Limb (tissue), 2 donors: ENCODE results near the gene NOSIP.

ENCODE experiments used
- DNase-seq, 2 donors: peaks; one replicate each; pipeline ENCODE4 v3.0.0-alpha.2; 2016; ENCODE audit errors: extremely low spot score in 2 of 2

NOSIP gene

DNA sequence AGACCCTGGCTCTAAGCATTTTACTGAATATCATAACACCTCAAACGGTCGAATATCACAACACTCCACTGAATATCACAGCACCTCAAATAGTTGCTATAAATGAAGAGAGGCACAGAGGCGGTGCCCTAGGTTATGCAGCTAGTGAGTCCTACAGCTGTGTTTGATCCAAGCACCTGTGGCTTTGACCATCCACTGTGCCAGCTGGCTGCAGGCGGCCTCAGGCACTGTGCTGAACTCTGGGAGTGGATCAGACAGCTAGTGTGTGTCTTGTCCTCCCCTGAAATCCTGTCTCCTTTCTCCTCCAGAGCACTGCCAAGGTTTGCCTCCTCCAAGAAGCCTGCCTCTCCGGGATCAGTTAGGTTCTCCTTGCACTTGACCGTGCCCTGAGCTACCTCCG lies 7.3 kb downstream of the NOSIP start:
- DNase-seq = no peak

GRCh38 chr19:49570997-49571676 lies 9.2 kb downstream of the NOSIP start:
- no peak for DNase-seq

- DNase-seq = peak; percentile 64 to 91
These were observed 10.1 kb downstream of the NOSIP start for GRCh38 chr19:49570138-49570856.

DNA sequence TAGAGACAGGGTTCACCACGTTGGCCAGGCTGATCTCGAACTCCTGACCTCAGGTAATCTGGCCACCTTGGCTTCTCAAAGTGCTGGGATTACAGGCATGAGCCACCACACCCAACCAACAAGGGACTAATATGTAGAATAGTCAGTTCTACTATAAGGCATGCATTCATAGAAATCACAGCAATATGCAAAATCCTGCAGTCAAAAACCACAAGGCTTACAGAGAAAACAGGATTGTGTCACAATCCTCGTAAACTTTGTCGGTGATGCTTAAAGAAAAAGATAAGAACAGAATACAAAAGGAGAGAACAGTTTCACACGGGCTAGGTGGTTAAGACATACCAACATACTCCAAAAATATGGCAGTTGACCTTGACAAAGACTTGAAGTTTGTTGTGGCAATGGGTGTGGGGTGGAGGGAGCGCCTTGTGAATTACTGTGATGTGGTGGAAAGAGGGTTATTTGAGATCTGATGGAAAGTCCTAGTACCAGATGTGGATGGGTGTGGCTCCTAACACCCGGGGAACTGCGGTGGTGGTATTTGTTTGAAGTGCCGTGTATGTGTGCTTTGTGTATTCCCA lies 12.4 kb downstream of the NOSIP start:
- no peak for DNase-seq

DNA sequence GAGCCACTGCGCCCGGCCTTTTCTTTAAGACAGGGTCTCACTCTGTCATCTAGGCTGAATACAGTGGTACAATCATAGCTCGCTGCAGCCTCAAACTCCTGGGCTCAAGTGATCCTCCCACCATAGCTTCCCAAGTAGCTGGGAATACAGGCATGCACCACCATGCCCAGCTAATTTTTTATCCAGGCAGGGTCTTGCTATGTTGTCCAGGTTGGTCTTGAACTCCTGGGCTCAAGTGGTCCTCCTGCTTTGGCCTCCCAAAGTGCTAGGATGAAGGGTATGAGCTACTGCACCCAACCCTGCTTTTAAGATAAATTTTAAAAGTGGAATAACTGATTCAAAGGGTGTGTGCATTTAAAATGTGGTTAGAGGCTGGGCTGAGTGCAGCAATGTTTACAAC lies 14.1 kb downstream of the NOSIP start:
- no peak for DNase-seq

DNA sequence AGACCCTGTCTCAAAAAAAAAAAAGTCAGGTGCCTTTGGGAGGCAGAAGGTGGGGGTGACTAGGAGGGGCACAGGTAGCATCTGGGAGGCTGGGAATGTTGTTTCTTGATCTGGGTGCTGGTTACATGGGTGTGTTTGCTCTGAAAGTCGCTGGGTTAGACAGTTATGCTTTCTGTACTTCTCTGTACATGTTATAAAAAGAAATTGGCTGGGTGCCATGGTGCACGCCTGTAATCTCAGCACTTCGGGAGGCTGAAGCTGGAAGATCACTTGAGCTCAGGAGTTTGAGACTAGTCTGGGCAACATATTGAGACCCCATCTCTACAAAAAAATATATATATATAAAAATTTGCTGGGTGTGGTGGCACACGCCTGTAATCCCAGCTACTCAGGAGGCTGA lies 15.1 kb downstream of the NOSIP start:
- no peak for DNase-seq

DNA sequence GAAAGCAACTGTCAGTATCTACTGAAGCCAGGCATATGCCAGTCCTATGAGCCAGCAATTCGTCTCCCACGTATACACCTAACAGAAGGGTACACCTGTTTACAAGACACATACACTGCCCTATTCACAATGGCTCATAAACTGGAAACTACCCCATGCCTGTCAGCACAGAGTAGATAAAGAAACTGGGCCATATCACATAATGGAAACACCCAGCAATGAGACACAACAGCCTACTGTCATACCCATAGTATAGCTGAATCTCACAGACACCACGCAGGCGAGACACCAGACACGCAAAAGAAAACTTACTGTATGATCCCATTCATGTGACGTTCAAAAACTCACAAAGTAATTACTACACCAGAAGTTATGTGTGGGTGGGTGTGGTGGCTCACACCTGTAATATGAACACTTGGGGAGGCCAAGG lies 15.7 kb downstream of the NOSIP start:
- no peak for DNase-seq

- DNase-seq = no peak
These were observed 19.9 kb downstream of the NOSIP start for GRCh38 chr19:49560358-49560900.

- no peak for DNase-seq
These were observed 20.4 kb downstream of the NOSIP start for GRCh38 chr19:49559928-49560327.

GRCh38 chr19:49559443-49559842 lies 20.9 kb downstream of the NOSIP start:
- DNase-seq = no peak

- DNase-seq = no peak
These were observed 21.8 kb downstream of the NOSIP start for GRCh38 chr19:49558591-49558990.

DNA sequence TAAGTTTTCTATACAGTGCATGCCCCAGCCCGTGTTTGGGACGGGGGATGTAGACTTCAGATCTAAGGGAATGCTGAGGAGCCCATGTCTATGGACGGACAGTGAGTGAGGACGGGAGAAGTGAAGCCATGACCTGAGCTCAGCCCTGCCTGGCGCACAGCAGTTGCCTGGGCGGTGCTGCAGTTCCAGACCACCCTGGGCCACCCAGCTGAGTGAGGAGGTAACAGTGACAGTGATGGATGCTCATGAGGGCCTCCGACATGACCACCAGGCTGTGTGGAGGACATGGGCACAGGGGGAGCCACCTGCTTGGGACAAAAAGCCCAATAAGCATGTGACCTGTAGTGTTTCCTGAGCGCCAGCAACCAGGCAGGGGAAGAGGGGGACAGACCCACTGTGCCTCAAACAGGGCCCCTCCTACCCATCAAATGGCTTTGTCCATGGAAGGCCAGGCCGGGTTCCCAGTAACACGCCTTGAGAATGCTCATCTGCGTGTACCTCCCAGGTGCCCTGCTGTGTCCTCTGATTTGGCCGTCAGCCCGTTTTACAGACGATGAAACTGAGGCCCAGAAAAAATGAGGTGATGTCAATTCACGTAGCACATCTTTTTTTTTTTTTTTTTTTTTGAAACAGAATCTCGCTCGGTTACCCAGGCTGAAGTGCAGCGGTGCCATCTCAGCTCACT lies 22.6 kb downstream of the NOSIP start:
- DNase-seq = no peak

DNA sequence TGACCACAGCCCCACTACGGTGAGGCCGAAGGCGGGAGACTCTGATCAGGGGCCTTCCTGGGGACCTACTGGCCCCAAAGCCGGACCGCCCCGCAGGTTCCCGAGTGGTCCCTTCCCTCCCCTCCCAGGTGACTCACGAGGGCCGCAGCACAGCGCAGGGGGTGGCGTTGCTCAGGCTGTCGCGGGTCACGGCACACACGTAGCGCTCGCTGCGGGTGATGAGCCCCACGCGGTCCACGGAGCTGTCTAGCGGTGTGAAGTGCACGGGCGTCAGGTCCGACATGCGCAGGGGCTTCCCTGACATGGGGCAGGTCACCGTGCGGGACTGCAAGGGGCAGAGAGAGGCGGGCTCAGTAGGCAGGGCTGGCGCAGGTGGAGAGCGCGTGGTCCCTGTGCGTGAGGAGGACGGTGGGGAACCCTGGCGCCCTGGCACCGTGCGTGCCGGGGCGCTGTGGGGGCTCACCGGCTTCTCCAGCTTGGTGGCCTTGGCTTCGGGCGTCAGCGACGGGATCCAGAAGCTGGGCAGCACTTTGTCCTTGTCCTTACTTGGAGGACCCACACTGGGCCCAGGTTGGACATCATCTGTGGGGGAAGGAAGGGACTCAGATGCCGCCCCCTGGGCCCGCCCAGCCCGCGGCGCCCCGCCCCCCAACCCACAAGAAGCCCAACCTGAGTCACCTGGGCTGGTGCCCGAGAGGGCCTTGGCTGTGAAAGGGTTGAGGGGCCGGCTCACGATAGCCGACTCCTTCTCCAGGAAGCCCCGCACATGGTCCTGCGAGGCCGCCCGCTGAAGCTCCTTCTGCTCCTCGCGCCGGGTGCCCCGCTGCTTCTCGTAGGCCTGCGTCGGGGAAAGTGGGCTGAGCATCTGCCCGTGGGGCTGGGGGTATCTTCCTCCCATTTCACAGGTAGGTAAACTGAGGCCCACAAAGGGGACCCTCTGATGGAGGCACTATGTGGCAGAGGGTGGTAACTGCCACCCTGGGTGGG lies 23.7 kb downstream of the NOSIP start:
- no peak for DNase-seq

DNA sequence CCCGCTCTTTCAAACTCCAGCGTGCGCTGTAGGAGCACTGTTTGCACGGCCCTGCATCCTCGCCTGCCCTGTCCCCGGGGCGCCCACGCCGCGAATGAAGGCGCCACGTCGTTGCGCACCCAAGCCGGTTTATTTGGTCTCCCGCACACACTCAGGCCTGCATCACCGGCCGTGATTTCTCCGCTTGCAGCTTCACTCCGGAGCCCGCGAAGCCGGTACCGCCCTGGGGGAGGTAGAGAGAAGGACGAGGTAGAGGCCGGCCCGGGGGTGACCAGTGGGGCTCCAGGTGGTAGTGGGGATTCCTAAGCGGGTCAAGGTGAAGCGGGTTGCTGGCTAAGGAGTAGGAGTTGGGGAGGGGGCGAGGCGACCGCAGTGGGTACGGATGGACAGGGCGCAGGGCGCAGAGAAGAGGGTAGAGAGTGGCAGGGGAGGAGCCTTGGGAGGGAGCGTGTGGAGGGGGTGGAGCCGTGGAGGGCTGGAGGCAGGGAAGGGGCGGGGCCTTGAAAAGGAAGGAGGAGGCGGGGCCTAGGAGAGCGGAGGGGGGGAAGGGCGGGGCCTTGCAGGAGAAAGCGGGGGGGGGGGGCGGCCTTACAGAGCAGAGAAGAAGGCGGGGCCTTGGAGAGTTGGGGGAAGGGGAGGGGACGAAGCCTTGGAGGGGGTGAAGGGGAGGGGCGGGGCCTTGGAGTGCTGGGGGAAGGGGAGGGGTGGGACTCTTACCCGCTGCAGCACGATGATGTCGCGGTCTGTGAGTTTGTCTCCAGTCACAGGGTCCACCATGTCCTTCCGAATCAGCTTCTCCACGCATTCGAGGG lies 24.6 kb downstream of the NOSIP start:
- peak; percentile 42 to 84 for DNase-seq

DNA sequence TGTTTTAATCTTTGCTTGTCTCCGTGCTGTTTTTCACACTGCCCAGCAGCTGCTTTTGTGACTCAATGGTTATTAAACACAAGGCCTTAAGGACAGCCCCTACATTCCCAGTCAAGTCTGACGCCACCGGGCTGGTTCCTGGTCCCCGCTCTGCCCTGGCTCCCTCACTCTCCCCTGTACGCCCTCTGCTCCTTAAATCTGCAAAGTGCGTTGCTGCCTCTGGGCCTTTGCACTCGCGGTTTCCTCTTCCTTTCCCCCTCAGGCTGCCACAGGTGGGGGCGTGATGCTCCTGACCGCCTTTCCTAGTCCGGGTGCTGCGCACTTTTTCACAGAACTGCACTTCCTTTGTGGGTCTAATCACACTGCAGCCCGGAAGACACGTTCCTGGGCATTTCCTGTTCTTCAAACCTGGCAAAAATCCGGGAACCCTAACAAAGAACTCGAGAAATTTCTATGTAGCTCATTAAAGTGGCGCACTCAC lies 25.6 kb downstream of the NOSIP start:
- DNase-seq = no peak

DNA sequence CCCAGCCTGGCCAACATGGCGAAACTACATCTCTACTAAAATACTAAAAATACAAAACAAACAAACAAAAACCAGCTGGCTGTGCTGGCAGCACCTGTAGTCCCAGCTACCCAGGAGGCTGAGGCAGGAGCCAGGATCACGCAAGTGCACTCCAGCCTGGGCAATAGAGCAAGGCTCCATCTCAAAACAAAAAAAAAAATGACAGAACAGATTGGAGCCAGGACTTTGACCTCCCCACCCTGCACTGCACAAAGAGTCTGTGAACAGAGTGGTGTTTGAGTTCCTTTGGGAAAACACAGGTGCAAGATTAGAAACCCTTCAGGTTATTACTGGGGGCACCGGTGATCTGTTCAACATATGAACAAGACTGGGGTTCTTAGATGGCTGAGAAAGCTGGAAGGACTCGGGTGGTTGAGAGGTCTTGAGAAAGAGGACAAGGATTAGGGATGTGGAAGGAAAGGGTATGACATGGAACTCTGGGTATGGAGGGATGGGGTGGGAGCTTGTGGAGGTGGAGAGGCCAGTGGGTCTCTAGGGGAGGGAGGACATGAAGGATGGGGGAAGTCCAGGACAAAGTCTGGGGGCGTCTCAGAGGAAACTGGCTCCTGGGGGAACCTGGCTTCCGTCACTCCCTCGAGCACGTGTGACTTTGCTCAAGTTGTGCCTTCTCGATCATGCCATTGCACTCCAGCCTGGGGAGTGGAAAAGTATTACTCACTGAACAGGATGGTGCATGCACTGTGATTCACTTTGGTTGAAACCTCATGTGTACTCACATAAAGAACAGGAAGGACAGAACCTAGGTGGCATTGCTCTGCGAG lies 26.7 kb downstream of the NOSIP start:
- DNase-seq = no peak

DNA sequence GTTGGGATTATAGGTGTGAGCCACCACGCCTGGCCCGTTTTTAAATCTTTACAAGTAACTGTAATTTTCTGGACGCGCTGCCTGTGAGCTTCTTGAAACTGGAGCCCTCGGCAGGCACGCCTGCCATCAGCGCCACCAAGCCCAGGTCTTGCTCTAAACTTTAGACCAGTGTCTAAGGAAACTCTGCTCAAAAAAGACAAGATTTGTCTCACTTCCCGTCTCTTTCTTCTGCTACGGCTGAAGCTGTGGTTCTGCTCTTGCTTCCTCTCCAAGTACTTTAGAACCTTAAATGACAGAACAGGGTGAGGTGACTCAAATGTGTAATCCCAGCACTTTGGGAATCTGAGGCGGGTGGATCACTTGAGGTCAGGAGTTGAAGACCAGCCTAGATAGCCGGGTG lies 27.6 kb downstream of the NOSIP start:
- DNase-seq = no peak

DNA sequence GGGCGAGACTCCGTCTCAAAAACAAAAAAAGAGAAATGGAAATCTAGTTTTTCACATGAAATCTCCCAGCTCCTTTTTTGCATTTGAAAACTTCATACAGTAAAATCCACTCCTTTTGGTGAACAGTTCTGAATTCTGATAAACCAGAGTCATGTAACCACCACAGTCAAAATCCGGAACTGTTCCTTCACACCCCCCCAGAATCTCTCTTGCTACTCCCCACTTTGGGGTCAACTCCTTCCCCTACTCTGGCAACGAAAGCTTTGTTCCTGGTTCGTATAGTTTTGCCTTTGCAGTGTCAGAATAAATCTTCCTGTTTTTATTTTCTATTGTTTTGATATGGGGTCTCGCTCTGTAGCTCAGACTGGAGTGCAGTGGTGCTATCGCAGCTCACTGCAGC lies 28.8 kb downstream of the NOSIP start:
- DNase-seq = no peak

GRCh38 chr19:49549045-49549444 lies 31.3 kb downstream of the NOSIP start:
- DNase-seq = no peak
